ENCODE results near the gene MFN2. TPM values are rescaled to one million over a fixed set of nuclear protein-coding genes. Genes with fewer than 3 reads are reported as not detected.

MFN2 gene
- total RNA-seq, 6 donors from 2014 or later = 40.9 to 80.6 (median 71.0) TPM

GRCh38 chr1:12016182-12016581 is 35.9 kb downstream of the MFN2 start:
- 67 to 88% methylated on average over 3 of the region's 3 CpGs for WGBS, 2 donors
- no peak overlapping the region for H3K27ac ChIP-seq
- ATAC-seq (ENCODE audit: low FRiP score in 2 of 2) (no peak), DNase-seq (no peak)
- H3K4me1 ChIP-seq = peaks cover 9 to 19% (median 16%) of the 10 kb centered on the region in 4 donors
- no peaks in the 10 kb centered on the region for H3K27me3 ChIP-seq
- TF ChIP-seq CTCF (IDR thresholded peaks at IDR 0.05) (no peak), POLR2A (IDR thresholded peaks at IDR 0.05) (no peak), EP300 (IDR thresholded peaks at IDR 0.05) (no peak), POLR2AphosphoS5 (IDR thresholded peaks at IDR 0.05) (no peak)
- H3K4me3 ChIP-seq = no peak overlapping the region
- peaks cover 3 to 27% (median 14%) of the 10 kb centered on the region in 4 donors for H3K36me3 ChIP-seq
- H3K9me3 ChIP-seq = no peaks in the 10 kb centered on the region

- peak; percentile 3 to 44 for ATAC-seq (ENCODE audit: low FRiP score in 2 of 2)
Observed at GRCh38 chr1:12019858-12020509, 39.7 kb downstream of the MFN2 start.

GRCh38 chr1:12021616-12022015 is 41.4 kb downstream of the MFN2 start:
- no peak for ATAC-seq (ENCODE audit: low FRiP score in 2 of 2)
- Histone ChIP-seq H3K4me1 (peaks cover 9 to 14% (median 9%) of the 10 kb centered on the region in 4 donors), H3K4me3 (no peak overlapping the region), H3K9me3 (no peaks in the 10 kb centered on the region), H3K27me3 (no peaks in the 10 kb centered on the region), H3K36me3 (peaks cover 3 to 42% (median 25%) of the 10 kb centered on the region in 4 donors), H3K27ac (no peak overlapping the region)
- 99 to 100% methylated on average over 1 to 8 of the region's 9 CpGs for WGBS, 2 donors
- no peak for DNase-seq
- TF ChIP-seq POLR2A (IDR thresholded peaks at IDR 0.05) (no peak), CTCF (IDR thresholded peaks at IDR 0.05) (no peak), EP300 (IDR thresholded peaks at IDR 0.05) (no peak), POLR2AphosphoS5 (IDR thresholded peaks at IDR 0.05) (no peak)

More at GRCh38 chr1:12019858-12020509, 39.7 kb downstream of the MFN2 start:
- Histone ChIP-seq H3K4me3 (peak overlapping the region; percentile 62 to 98 (median 83)), H3K4me1 (peaks cover 9 to 16% (median 12%) of the 10 kb centered on the region in 4 donors), H3K27me3 (no peaks in the 10 kb centered on the region), H3K36me3 (peaks cover 3 to 30% (median 19%) of the 10 kb centered on the region in 4 donors), H3K9me3 (no peaks in the 10 kb centered on the region), H3K27ac (peak overlapping the region; percentile 79 to 92 (median 90))
- TF ChIP-seq EP300 (IDR thresholded peaks at IDR 0.05) = no peak
- TF ChIP-seq POLR2A (IDR thresholded peaks at IDR 0.05) = no peak
- no peak for TF ChIP-seq POLR2AphosphoS5 (IDR thresholded peaks at IDR 0.05)
- TF ChIP-seq CTCF (IDR thresholded peaks at IDR 0.05) = no peak
- no peak for DNase-seq
- 6 to 9% methylated on average over 11 to 12 of the region's 12 CpGs for WGBS, 2 donors

GRCh38 chr1:12022036-12022435 is 41.8 kb downstream of the MFN2 start:
- TF ChIP-seq CTCF (IDR thresholded peaks at IDR 0.05) (no peak), POLR2AphosphoS5 (IDR thresholded peaks at IDR 0.05) (no peak), EP300 (IDR thresholded peaks at IDR 0.05) (no peak), POLR2A (IDR thresholded peaks at IDR 0.05) (no peak)
- Histone ChIP-seq H3K4me1 (peaks cover 9 to 14% (median 9%) of the 10 kb centered on the region in 4 donors), H3K9me3 (no peaks in the 10 kb centered on the region), H3K36me3 (peaks cover 3 to 44% (median 26%) of the 10 kb centered on the region in 4 donors), H3K27me3 (no peaks in the 10 kb centered on the region), H3K27ac (no peak overlapping the region), H3K4me3 (no peak overlapping the region)
- no peak for ATAC-seq (ENCODE audit: low FRiP score in 2 of 2)
- WGBS, 2 donors = 93 to 96% methylated on average over 6 to 12 of the region's 14 CpGs
- no peak for DNase-seq

GRCh38 chr1:12026586-12026985 is 46.3 kb downstream of the MFN2 start:
- peaks cover 7 to 81% (median 55%) of the 10 kb centered on the region in 4 donors for H3K36me3 ChIP-seq
- no peak for ATAC-seq (ENCODE audit: low FRiP score in 2 of 2)

More at GRCh38 chr1:12026586-12026985, 46.3 kb downstream of the MFN2 start:
- H3K9me3 ChIP-seq = no peaks in the 10 kb centered on the region
- H3K4me3 ChIP-seq = no peak overlapping the region
- TF ChIP-seq POLR2AphosphoS5 (IDR thresholded peaks at IDR 0.05) (no peak), EP300 (IDR thresholded peaks at IDR 0.05) (no peak), CTCF (IDR thresholded peaks at IDR 0.05) (no peak), POLR2A (IDR thresholded peaks at IDR 0.05) (no peak)
- no peak overlapping the region for H3K27ac ChIP-seq
- DNase-seq = no peak
- 85 to 87% methylated on average over 10 of the region's 10 CpGs for WGBS, 2 donors
- peaks cover 0 to under 1% (median 0%) of the 10 kb centered on the region in 4 donors for H3K4me1 ChIP-seq
- no peaks in the 10 kb centered on the region for H3K27me3 ChIP-seq
